Activated B cell treated with CpG ODN at 0.5 μM for 24 hours (primary cell): Measurements from ENCODE around the gene RTN4R. TPM values are rescaled to one million over a fixed set of nuclear protein-coding genes. Genes with fewer than 3 reads are reported as not detected.

Experiments
- ATAC-seq: fragments of 200-7000 bp; cut with Tn5 transposase; one replicate; pipeline ENCODE4 v1.10.0; 2021; ENCODE audit warnings: low read depth, mild to moderate bottlenecking, moderate library complexity
- CTCF ChIA-PET: fragments of 350-600 bp; sonication (Branson Sonifier 250); formaldehyde crosslinking; loops from one replicate; lab custom pipeline; 2021; ENCODE audit warnings: antibody characterized with exemption; lab: Charles Lee
- POLR2A ChIA-PET: fragments of 350-600 bp; sonication (Branson Sonifier 250); formaldehyde crosslinking; loops from one replicate; lab custom pipeline; 2021; ENCODE audit warnings: antibody characterized with exemption; lab: Charles Lee
- DNase-seq: peaks from one replicate; pipeline ENCODE4 v3.0.0; 2022
- H3K27ac Mint-ChIP-seq: one replicate; pipeline ENCODE4 v1.8.0; 2020; ENCODE audit warnings: mixed read lengths
- H3K27me3 Mint-ChIP-seq: one replicate; pipeline ENCODE4 v1.8.0; 2021; ENCODE audit warnings: mixed read lengths
- H3K36me3 Mint-ChIP-seq: one replicate; pipeline ENCODE4 v1.8.0; 2021; ENCODE audit warnings: low read depth, mixed read lengths
- H3K4me1 Mint-ChIP-seq: one replicate; pipeline ENCODE4 v1.8.0; 2021; ENCODE audit warnings: mixed read lengths
- H3K4me3 Mint-ChIP-seq: one replicate; pipeline ENCODE4 v1.8.0; 2020; ENCODE audit warnings: mild to moderate bottlenecking, mixed read lengths
- H3K9me3 Mint-ChIP-seq: one replicate; pipeline ENCODE4 v1.8.0; 2020; ENCODE audit warnings: mixed read lengths
- intact Hi-C: fragments of 100-400 bp; cut with micrococcal nuclease; formaldehyde crosslinking; loops from one replicate; pipeline ENCODE4 v1.15.1; 2024
- total RNA-seq: library from RNA; stranded (reverse); gene quantifications from 2 replicates; pipeline ENCODE4 v1.2.3, GENCODE V29; 2022
- TF ChIP-seq, protein P1 (sequence below): fragments of 200-600 bp; IDR thresholded peaks from one replicate; pipeline ENCODE4 v1.8.0; 2022; ENCODE audit warnings: antibody characterized with exemption, mild to moderate bottlenecking

RTN4R gene
- total RNA-seq, 1 donor from 2014 or later, result not detected

DNA sequence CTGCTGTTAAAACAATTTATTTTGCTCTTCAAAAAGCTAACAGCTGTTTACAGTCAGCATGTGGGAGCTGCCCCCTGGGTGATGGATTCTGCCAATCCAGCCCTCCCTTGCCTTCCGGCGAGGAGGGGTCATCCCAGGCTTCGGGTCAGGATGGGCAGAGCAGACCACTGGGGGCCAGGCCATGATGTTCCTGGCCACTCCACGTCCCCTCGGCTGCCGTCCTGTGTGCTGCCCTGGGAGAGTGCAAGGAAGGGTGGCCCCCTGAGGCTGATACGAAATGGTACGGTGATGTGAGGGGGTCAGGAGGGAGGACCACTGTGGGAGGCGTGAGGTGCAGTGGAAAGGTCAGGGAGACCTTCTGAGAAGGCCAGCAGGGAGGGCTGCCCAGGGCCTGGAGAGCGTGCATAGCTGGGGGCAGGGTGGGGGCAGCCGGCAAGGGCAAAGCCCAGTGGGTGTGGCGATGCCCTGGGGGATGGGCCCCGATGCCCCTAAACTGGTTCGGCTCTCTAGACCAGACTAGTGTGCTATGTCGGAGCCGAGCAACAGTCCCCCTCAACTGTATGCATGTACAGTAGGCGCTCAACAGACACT is 41.3 kb downstream of the RTN4R start:
- H3K4me1 Mint-ChIP-seq, result no peaks in the 10 kb centered on the region
- H3K27ac Mint-ChIP-seq, result no peak overlapping the region
- no peaks in the 10 kb centered on the region for H3K27me3 Mint-ChIP-seq
- no peaks in the 10 kb centered on the region for H3K36me3 Mint-ChIP-seq
- no peak overlapping the region for H3K4me3 Mint-ChIP-seq
- TF ChIP-seq, protein P1, sequence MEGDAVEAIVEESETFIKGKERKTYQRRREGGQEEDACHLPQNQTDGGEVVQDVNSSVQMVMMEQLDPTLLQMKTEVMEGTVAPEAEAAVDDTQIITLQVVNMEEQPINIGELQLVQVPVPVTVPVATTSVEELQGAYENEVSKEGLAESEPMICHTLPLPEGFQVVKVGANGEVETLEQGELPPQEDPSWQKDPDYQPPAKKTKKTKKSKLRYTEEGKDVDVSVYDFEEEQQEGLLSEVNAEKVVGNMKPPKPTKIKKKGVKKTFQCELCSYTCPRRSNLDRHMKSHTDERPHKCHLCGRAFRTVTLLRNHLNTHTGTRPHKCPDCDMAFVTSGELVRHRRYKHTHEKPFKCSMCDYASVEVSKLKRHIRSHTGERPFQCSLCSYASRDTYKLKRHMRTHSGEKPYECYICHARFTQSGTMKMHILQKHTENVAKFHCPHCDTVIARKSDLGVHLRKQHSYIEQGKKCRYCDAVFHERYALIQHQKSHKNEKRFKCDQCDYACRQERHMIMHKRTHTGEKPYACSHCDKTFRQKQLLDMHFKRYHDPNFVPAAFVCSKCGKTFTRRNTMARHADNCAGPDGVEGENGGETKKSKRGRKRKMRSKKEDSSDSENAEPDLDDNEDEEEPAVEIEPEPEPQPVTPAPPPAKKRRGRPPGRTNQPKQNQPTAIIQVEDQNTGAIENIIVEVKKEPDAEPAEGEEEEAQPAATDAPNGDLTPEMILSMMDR, result no peak
- ATAC-seq (no peak), DNase-seq (no peak)
- H3K9me3 Mint-ChIP-seq, result no peaks in the 10 kb centered on the region
- POLR2A ChIA-PET, result no interaction called here
- intact Hi-C loops, result no loop called here
- CTCF ChIA-PET, result no interaction called here

DNA sequence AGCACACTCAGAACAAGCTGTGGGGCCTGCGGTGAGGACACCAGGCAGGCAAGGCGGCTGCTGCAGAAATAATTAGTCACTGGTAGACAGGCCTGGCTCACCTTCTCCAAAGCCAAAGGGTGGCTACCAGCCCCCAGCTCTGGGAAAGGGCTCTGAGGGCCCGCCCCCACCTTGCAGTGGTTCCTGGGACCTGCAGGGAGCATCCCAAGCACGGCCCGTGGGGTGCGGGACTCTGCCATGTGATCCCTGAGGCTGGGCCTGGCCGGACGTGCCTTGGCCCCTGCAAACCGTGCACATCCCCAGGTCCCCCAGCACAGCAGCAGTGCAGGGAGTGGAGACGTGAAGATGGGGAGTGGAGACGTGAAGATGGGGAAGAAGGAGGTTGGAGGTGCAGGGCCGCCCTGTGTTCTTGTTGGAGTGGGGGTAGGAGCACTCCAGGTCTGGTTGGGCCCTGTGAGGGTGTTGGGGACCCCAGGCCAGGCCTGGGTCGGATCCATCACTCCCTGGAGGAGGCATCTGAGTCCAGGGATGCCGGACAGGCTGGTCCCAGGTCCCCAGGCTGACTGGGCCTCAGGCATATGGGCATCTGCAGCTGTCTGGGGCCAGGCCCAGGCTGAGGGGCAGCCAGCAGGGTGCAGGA is 41.9 kb downstream of the RTN4R start:
- no peaks in the 10 kb centered on the region for H3K27me3 Mint-ChIP-seq
- H3K9me3 Mint-ChIP-seq, result no peaks in the 10 kb centered on the region
- TF ChIP-seq, protein P1, result no peak
- ChIA-PET POLR2A (no interaction called here), CTCF (no interaction called here)
- no peak for ATAC-seq
- intact Hi-C loops, result no loop called here
- H3K4me1 Mint-ChIP-seq, result no peaks in the 10 kb centered on the region
- DNase-seq, result no peak
- H3K27ac Mint-ChIP-seq, result no peak overlapping the region
- no peaks in the 10 kb centered on the region for H3K36me3 Mint-ChIP-seq
- H3K4me3 Mint-ChIP-seq, result no peak overlapping the region

DNA sequence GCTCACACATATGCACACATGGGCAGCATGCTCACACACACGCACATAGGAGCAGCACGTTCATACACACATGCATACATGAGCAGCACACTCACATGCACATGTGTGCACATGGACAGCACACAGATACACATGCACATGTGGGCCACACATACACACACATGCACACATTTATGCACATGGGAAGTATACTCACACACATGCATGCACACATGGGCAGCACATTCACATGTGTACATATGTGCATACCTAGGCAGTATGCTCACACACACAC is 42.5 kb downstream of the RTN4R start:
- no peak for ATAC-seq
- no peak overlapping the region for H3K27ac Mint-ChIP-seq
- intact Hi-C loops, result no loop called here

GRCh38 chr22:20224917-20225692 is 43.0 kb downstream of the RTN4R start:
- no peak overlapping the region for H3K27ac Mint-ChIP-seq
- intact Hi-C loops, result no loop called here
- ChIA-PET POLR2A (no interaction called here), CTCF (no interaction called here)
- no peaks in the 10 kb centered on the region for H3K36me3 Mint-ChIP-seq
- no peak for ATAC-seq
- no peak for DNase-seq
- no peaks in the 10 kb centered on the region for H3K27me3 Mint-ChIP-seq
- H3K4me3 Mint-ChIP-seq, result no peak overlapping the region
- H3K9me3 Mint-ChIP-seq, result no peaks in the 10 kb centered on the region
- no peaks in the 10 kb centered on the region for H3K4me1 Mint-ChIP-seq
- TF ChIP-seq, protein P1, result no peak

More for the DNA sequence above, 42.5 kb downstream of the RTN4R start:
- Mint-ChIP-seq H3K27me3 (no peaks in the 10 kb centered on the region), H3K9me3 (no peaks in the 10 kb centered on the region), H3K4me3 (no peak overlapping the region), H3K4me1 (no peaks in the 10 kb centered on the region), H3K36me3 (no peaks in the 10 kb centered on the region)
- TF ChIP-seq, protein P1, result no peak
- DNase-seq, result no peak
- POLR2A ChIA-PET, result no interaction called here
- CTCF ChIA-PET, result no interaction called here

- ChIA-PET CTCF (no interaction called here), POLR2A (no interaction called here)
- H3K4me3 Mint-ChIP-seq, result no peak overlapping the region
- no peak for DNase-seq
- H3K27ac Mint-ChIP-seq, result no peak overlapping the region
- TF ChIP-seq, protein P1, result no peak
- ATAC-seq, result no peak
- H3K27me3 Mint-ChIP-seq, result no peaks in the 10 kb centered on the region
- no peaks in the 10 kb centered on the region for H3K9me3 Mint-ChIP-seq
- H3K4me1 Mint-ChIP-seq, result no peaks in the 10 kb centered on the region
- intact Hi-C loops, result no loop called here
- H3K36me3 Mint-ChIP-seq, result no peaks in the 10 kb centered on the region
Observed at GRCh38 chr22:20224256-20224626, 43.9 kb downstream of the RTN4R start.
